Activated CD4-positive, CD25-positive, alpha-beta regulatory T cell treated with anti-CD3 and anti-CD28 coated beads, Interleukin-2, amount 50 U/mL, for 24 hours (primary cell): Measurements from ENCODE around the gene SLC35B4.

Experiments
- ATAC-seq, 2 donors: fragments of 150-1000 bp; cut with Tn5 transposase; one replicate each; pipeline ENCODE4 v1.10.0; 2021; ENCODE audit warnings: mild to moderate bottlenecking in 1 of 2, moderate library complexity in 1 of 2

Gene SLC35B4, protein sequence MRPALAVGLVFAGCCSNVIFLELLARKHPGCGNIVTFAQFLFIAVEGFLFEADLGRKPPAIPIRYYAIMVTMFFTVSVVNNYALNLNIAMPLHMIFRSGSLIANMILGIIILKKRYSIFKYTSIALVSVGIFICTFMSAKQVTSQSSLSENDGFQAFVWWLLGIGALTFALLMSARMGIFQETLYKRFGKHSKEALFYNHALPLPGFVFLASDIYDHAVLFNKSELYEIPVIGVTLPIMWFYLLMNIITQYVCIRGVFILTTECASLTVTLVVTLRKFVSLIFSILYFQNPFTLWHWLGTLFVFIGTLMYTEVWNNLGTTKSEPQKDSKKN

GRCh38 chr7:134316539-134317344, at the start of gene SLC35B4:
Gene SLC35B4 (minus strand): TSS chr7:134316930. CDS start chr7:134316751, 179 bp downstream.
- ATAC-seq, result peak; percentile 100

DNA sequence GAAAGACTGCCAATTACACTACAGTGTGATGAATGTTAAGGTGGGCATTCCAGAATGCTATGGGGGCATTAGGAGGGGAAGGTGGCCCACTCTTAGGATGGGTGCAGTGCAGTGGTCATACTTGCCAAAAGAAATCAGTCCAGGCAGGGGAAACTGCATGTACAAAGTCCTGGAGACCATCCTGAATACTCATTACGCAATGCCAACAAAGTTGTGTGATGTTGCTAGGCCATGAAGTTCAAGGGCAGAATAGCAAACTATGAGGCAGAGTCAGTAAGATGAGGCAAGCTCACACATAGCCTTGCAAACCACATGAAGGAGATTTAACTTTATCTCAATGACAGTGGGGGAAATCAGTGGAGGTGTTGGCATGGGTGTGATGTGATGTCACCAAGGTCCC, 49.8 kb upstream of the SLC35B4 start:
- no peak for ATAC-seq

DNA sequence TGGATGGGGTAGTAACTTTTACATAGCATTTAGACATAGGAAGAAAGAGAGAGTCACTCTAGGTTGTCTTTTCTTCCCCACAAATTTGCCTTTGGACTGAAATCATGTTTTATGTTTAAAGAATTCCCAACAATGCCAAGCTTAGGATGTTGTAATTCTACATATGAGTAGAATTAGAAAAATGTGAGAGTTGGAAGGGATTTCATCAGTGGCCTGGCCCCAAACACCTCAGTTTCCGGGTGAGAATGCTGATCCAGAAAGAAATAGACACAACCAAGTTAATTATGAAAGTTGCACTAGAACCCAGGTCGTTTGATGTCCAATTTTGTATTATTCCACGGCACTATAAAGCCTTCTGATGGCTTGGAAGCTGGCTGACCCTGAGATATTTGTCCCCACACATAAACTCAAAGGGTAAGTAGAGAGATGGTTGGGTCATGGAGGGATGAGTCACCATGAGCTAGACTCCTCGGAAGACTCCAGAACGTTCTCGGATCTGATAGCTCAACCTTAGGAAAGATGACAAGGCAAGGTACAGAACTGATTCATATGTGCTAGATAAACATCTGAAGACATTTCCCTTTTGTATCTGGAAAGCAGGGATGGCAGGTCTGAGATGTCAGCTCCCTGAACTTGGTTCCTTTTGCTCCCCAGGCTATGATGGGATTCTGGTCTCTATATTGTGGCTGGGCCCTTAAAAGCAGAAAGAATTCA, 48.8 kb upstream of the SLC35B4 start:
- ATAC-seq, result no peak

- ATAC-seq, result no peak
Observed at GRCh38 chr7:134364619-134365037, 47.9 kb upstream of the SLC35B4 start.

- no peak for ATAC-seq
Observed at GRCh38 chr7:134362587-134363483, 46.1 kb upstream of the SLC35B4 start.

DNA sequence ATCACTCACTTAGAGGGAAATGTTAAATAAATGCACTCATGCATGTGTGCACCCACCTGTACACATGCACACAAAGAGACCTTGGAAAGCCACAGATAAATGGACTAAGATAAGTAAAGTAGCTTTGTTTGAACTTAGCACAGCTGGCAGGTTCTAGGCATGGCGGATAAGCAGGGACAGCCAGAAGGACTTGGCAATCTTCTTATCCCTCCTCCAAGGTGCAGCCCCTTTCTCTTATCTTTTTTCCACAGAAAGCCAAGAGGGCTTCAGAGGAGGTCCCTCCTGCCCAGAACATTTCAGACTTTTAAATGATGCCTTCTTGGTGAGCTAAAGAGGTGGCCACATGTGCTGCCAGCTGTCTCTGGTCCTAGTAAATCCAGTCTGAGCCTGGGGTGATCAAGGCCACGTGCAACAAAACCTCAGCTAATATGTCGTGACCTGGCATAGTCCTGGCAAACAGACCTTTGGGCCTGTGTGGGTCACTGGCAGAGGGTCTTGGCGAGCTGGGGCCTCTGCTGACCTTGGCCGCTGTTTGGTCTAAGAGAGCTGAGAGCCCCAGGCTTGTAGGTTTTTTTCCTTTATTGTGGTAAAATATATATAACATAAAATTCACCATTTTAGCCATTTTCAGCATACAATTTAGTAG, 43.2 kb upstream of the SLC35B4 start:
- no peak for ATAC-seq

- no peak for ATAC-seq
Observed at GRCh38 chr7:134357486-134357885, 40.8 kb upstream of the SLC35B4 start.

DNA sequence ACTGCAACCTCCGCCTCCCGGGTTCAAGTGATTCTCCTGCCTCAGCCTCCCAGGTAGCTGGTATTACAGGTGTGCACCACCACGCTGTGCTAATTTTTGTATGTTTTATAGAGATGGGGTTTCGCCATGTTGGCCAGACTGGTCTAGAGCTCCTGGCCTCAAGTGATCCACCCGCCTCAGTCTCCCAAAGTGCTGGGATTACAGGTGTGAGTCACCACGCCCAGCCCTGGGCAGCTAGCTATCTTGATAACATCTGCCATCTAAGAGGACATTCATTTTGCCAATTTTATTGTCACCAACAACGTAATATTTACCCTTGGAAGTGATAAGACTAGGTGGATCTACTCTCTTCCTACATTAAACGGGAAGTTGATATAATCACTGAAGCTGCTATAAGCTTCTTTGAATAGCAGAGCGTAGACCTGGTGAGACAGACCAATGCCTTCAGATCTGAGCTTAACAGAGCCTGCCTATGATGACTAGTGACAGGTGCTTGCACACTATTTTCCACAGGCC, 39.7 kb upstream of the SLC35B4 start:
- no peak for ATAC-seq

GRCh38 chr7:134355927-134356326, 39.2 kb upstream of the SLC35B4 start:
- ATAC-seq, result no peak

- no peak for ATAC-seq
Observed at GRCh38 chr7:134355004-134355525, 38.3 kb upstream of the SLC35B4 start.

- ATAC-seq, result no peak
Observed at GRCh38 chr7:134353411-134353810, 36.7 kb upstream of the SLC35B4 start.

DNA sequence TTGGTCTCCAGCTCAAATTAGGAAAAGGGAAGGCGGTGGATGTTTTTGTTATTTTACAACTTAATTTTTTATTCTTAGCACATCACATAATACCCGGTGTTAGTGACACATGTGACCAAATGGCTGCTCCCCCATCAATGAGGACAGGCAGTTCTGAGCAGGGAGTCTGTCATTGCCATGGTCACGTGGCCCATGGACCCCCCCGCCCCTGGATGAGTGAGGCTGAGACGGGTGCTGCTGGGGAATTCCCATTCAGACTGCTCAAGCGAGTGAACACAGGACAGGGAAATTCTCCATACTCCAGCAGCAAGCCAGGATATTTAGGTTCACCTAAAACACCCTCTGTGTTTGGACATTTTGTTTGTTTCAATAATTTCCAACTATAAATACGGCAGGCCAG, 34.7 kb upstream of the SLC35B4 start:
- no peak for ATAC-seq

DNA sequence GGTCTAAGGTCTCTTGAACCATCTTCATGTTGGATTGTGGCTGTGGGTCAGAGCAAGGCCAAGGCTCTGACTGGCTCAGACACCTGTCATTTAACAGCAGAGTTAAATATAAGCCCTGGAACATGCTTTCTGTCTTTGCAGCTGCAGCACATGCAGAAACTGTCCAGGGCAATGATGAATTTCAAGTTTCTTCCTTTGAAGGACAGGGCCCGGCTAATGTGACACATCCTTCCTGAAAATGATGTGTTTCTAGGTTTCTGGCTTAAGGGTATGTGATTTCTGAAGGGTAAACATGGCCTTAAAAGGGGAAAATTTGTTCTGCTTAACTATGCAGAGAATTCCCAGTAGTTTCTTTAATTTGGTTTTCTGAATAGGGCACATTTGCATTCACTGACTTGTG, 34.0 kb upstream of the SLC35B4 start:
- no peak for ATAC-seq

GRCh38 chr7:134347567-134347966, 30.8 kb upstream of the SLC35B4 start:
- ATAC-seq, result no peak

DNA sequence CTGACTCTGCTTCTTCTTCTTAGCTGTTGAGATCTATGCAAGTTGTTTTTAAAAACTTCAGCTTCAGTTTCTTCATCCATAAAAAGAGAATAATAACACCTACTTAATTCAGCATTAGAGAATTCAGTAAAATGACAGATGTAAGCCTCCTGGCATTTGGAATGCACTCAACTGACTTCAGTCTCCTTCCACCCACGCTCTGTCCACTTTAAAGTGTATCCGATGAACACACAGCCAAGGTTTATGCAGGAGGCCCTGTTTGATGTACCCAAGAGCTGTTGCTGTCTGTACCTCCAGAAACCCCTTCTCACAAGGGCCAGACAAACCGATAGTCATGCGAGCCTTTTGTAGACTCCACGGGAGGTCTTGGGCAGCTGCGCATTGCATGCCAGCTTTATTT, 27.1 kb upstream of the SLC35B4 start:
- no peak for ATAC-seq

- no peak for ATAC-seq
Observed at GRCh38 chr7:134343136-134343535, 26.4 kb upstream of the SLC35B4 start.

DNA sequence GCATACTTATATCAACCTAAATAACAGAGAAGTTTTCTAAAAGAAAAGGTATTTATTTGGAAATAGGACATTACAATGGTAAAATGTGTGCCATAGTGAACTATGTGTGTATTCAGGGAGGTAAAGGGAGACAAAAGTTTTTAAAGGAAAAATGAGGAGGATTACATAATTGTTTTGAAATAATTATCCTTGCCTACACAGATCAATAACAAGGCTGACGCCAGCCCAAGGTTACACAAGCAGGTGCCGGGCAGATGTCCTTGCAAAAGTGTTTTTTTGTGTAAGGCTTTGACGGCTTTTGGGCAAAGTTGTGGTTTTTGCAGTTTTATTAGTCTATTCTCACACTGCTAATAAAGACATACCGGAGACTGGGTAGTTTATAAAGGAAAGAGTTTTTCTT, 22.7 kb upstream of the SLC35B4 start:
- ATAC-seq, result no peak

- ATAC-seq, result no peak
Observed at GRCh38 chr7:134337980-134338379, 21.2 kb upstream of the SLC35B4 start.

DNA sequence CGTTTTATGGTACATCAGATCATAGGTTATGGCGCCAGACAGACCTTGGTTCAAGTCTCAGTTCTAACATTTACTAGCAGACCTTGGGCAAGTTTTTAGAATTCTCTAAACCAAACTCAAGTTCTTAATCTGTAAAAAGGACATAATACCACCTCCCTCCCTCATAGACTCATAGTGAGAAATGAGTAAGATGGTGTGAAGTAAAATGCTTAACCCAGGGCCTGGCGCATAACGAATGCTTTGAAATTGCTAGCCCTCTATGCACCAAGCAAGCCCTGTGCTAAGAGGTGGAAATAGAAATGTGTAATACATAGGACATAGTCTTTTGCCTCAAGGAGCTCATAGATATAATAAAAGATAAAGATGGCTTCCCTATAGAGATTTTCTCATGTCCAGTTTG, 17.7 kb upstream of the SLC35B4 start:
- ATAC-seq, result no peak

GRCh38 chr7:134333943-134334342, 17.2 kb upstream of the SLC35B4 start:
- no peak for ATAC-seq

DNA sequence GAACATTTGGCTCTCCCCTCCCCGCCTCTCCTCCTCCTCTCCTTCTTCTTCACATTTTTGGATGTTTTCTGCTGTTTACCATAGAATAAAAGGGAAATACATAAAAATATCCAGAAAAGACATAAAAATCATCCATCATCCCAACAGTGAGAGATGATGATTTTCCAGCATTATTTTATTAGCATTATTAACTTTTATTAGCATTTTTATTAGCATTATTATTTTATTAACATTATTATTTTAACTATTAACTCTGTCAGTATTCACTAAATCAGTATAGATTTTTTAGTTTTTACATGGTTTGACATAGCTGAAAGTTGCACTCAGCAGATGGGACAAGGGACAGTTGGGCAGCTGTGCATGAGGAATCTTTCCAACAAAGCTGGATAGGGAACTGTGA, 16.2 kb upstream of the SLC35B4 start:
- no peak for ATAC-seq
